SK-N-SH treated with all-trans-retinoic acid at 6 μM for 48 hours (cell line): ENCODE data around the gene MAP3K10.

Experiments
- ATAC-seq: fragments of 200-7000 bp; cut with Tn5 transposase; 3 replicates; pipeline ENCODE4 v1.9.1; 2020; ENCODE audit warnings: mild to moderate bottlenecking, moderate library complexity
- ARNTL ChIP-seq: fragments of 450-650 bp; formaldehyde crosslinking; IDR thresholded peaks from 2 replicates; pipeline ENCODE4 v1.5.0; 2020; ENCODE audit warnings: low read depth, mild to moderate bottlenecking, moderate library complexity, borderline replicate concordance
- BACH2 ChIP-seq: fragments of 250-450 bp; sonication (Bioruptor Pico); IDR thresholded peaks from 2 replicates; pipeline ENCODE4 v1.9.0; 2021; ENCODE audit warnings: mild to moderate bottlenecking, borderline replicate concordance
- CREB5 ChIP-seq: fragments of 250-450 bp; sonication (Bioruptor Pico); IDR thresholded peaks from 2 replicates; pipeline ENCODE4 v1.5.1; 2020; ENCODE audit warnings: low read depth, mild to moderate bottlenecking, moderate library complexity
- ESRRG ChIP-seq: fragments of 250-450 bp; sonication (Bioruptor Pico); IDR thresholded peaks from 2 replicates; pipeline ENCODE4 v1.6.1; 2021; ENCODE audit warnings: mild to moderate bottlenecking
- GLIS3 ChIP-seq: fragments of 250-450 bp; sonication (Bioruptor Pico); IDR thresholded peaks from 2 replicates; pipeline ENCODE4 v1.5.0; 2020; ENCODE audit warnings: mild to moderate bottlenecking, moderate library complexity
- ISL1 ChIP-seq: fragments of 250-450 bp; sonication (Bioruptor Pico); IDR thresholded peaks from 2 replicates; pipeline ENCODE4 v2.1.2; 2022; ENCODE audit warnings: mild to moderate bottlenecking, moderate library complexity
- OSR1 ChIP-seq: fragments of 250-450 bp; sonication (Bioruptor Pico); IDR thresholded peaks from 2 replicates; pipeline ENCODE4 v1.8.0; 2022; ENCODE audit warnings: moderate library complexity, mild to moderate bottlenecking, inconsistent platforms
- PATZ1 ChIP-seq: fragments of 250-450 bp; sonication (Bioruptor Pico); IDR thresholded peaks from 2 replicates; pipeline ENCODE4 v1.8.0; 2020; ENCODE audit warnings: mild to moderate bottlenecking, moderate library complexity, borderline replicate concordance
- POU6F1 ChIP-seq: fragments of 250-450 bp; sonication (Bioruptor Pico); IDR thresholded peaks from 2 replicates; pipeline ENCODE4 v1.8.0; 2021; ENCODE audit warnings: low read depth, mild to moderate bottlenecking, moderate library complexity, borderline replicate concordance
- PPARA ChIP-seq: fragments of 250-450 bp; sonication (Bioruptor Pico); IDR thresholded peaks from 2 replicates; pipeline ENCODE4 v1.5.0; 2020; ENCODE audit warnings: mild to moderate bottlenecking, borderline replicate concordance
- RARB ChIP-seq: fragments of 250-450 bp; sonication (Bioruptor Pico); IDR thresholded peaks from 2 replicates; pipeline ENCODE4 v1.8.0; 2021; ENCODE audit warnings: mild to moderate bottlenecking, moderate library complexity
- TOX ChIP-seq: fragments of 250-450 bp; sonication (Bioruptor Pico); IDR thresholded peaks from 2 replicates; pipeline ENCODE4 v1.8.0; 2021; ENCODE audit warnings: mild to moderate bottlenecking, moderate library complexity, borderline replicate concordance
- TSHZ2 ChIP-seq: fragments of 250-450 bp; sonication (Bioruptor Pico); IDR thresholded peaks from 2 replicates; pipeline ENCODE4 v1.5.0; 2020; ENCODE audit warnings: mild to moderate bottlenecking, moderate library complexity
- ZC3H10 ChIP-seq: fragments of 250-450 bp; sonication (Bioruptor Pico); IDR thresholded peaks from 2 replicates; pipeline ENCODE4 v1.5.1; 2021; ENCODE audit warnings: mild to moderate bottlenecking, moderate library complexity
- ZFP30 ChIP-seq: fragments of 450-650 bp; formaldehyde crosslinking; IDR thresholded peaks from 2 replicates; pipeline ENCODE4 v1.5.0; 2022; ENCODE audit warnings: mild to moderate bottlenecking, moderate library complexity
- ZNF565 ChIP-seq: fragments of 450-650 bp; formaldehyde crosslinking; conservative IDR thresholded peaks from 2 replicates; pipeline ENCODE4 v1.5.0; 2020; ENCODE audit warnings: low read depth, mild to moderate bottlenecking, moderate library complexity
- ZNF70 ChIP-seq: fragments of 450-650 bp; formaldehyde crosslinking; IDR thresholded peaks from 2 replicates; pipeline ENCODE4 v1.5.0; 2020; ENCODE audit warnings: mild to moderate bottlenecking, moderate library complexity
- ZNF8 ChIP-seq: fragments of 450-650 bp; formaldehyde crosslinking; IDR thresholded peaks from 2 replicates; pipeline ENCODE4 v1.5.0; 2020; ENCODE audit warnings: mild to moderate bottlenecking, moderate library complexity

MAP3K10 gene

GRCh38 chr19:40251991-40252390, 60.8 kb downstream of the MAP3K10 start (continued):
- TF ChIP-seq POU6F1: no peak

- ATAC-seq: no peak
- no peak for TF ChIP-seq ISL1 (CRISPR knock-in tag)
- TF ChIP-seq ZNF70 (CRISPR knock-in tag): no peak
- no peak for TF ChIP-seq RARB (CRISPR knock-in tag)
These were observed 61.2 kb downstream of the MAP3K10 start for GRCh38 chr19:40252395-40252794.

- no peak for ATAC-seq
- TF ChIP-seq PATZ1 (CRISPR knock-in tag) (no peak), ZFP30 (CRISPR knock-in tag) (no peak), TOX (CRISPR knock-in tag) (no peak), PPARA (no peak), ARNTL (CRISPR knock-in tag) (no peak), CREB5 (CRISPR knock-in tag) (no peak), ESRRG (CRISPR knock-in tag) (no peak), ZNF565 (CRISPR knock-in tag) (no peak), OSR1 (CRISPR knock-in tag) (no peak), RARB (CRISPR knock-in tag) (no peak), POU6F1 (no peak)
These were observed 62.4 kb downstream of the MAP3K10 start for GRCh38 chr19:40253611-40254092.

- ATAC-seq: no peak
- no peak for TF ChIP-seq ZC3H10
- no peak for TF ChIP-seq TSHZ2 (CRISPR knock-in tag)
- TF ChIP-seq ZNF70 (CRISPR knock-in tag): no peak
- no peak for TF ChIP-seq TOX (CRISPR knock-in tag)
These were observed 63.6 kb downstream of the MAP3K10 start for GRCh38 chr19:40254714-40255418.

- TF ChIP-seq BACH2 (no peak), GLIS3 (CRISPR knock-in tag) (no peak), ZNF8 (CRISPR knock-in tag) (no peak), ZC3H10 (no peak), ZFP30 (CRISPR knock-in tag) (no peak), CREB5 (CRISPR knock-in tag) (no peak), ESRRG (CRISPR knock-in tag) (no peak), OSR1 (CRISPR knock-in tag) (no peak), TOX (CRISPR knock-in tag) (no peak), ZNF565 (CRISPR knock-in tag) (no peak), ARNTL (CRISPR knock-in tag) (no peak), RARB (CRISPR knock-in tag) (no peak)
- TF ChIP-seq, all 23 proteins: peak for 0
- no peak for ATAC-seq
These were observed 64.5 kb downstream of the MAP3K10 start for GRCh38 chr19:40255619-40256166.
